Activated naive CD4-positive, alpha-beta T cell treated with anti-CD3 and anti-CD28 coated beads, Interleukin-2, amount 50 U/mL, for 72 hours (primary cell): ENCODE data around the gene C2orf81. TPM values are rescaled to one million over a fixed set of nuclear protein-coding genes. Genes with fewer than 3 reads are reported as not detected.
"Not testable (repeated sequence)": the region's sequence is repeated elsewhere in the genome, so short reads cannot be mapped to it uniquely, and the experiment has no call there.

Experiments used
- ATAC-seq, 2 donors: fragments of 150-1000 bp; cut with Tn5 transposase; 2 replicates each; pipeline ENCODE4 v1.10.0; 2021; ENCODE audit warnings: mild to moderate bottlenecking in 2 of 2, moderate library complexity in 2 of 2
- DNase-seq, 2 donors: peaks; one replicate each; pipeline ENCODE4 v3.0.0; 2021 to 2022; ENCODE audit warnings: low spot score in 2 of 2
- H3K27ac Mint-ChIP-seq, 2 donors: one replicate each; pipeline ENCODE4 v1.8.0; 2022; ENCODE audit warnings: mild to moderate bottlenecking in 2 of 2, mixed read lengths in 2 of 2
- H3K36me3 Mint-ChIP-seq, 2 donors: one replicate each; pipeline ENCODE4 v1.8.0; 2022; ENCODE audit warnings: mixed read lengths in 2 of 2
- H3K9me3 Mint-ChIP-seq, 2 donors: one replicate each; pipeline ENCODE4 v1.8.0; 2022; ENCODE audit warnings: mixed read lengths in 2 of 2
- total RNA-seq, 2 donors: library from RNA; stranded (reverse); gene quantifications; one replicate each; pipeline ENCODE4 v1.2.3, GENCODE V29; 2022

Gene C2orf81
- total RNA-seq: 1 to 10 TPM; 2.1 to 6.4 TPM

DNA sequence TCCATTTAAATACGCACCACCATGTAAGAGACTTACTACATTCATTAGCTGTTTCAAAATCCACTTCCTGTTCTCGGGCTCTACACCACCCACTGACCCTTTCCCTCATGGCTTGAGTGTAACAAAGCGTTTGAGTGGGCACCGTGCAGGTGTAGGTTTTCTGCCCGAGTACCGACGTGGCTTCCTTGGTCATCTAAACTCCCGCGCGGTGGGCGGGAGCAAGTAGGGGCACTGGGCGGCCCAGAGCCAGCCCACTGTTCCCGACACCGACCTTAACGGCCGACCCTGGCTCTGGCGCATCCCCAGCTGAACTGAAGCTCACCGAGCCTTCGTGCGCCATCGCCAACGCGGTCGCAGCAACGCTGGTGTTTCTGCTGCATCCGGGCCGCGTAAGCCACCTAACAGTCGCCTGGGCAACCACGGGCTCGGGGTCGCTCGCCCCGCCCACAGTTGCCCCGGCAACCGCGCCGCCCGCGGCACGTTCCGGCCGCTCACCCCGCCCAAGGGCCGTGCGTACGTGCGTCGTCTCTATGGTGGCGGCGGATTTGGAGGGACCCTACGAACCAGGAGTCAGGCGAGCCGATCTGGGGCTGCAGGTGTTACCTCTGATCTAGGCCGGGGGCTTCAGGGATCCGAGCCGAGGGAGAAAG lies at the start of gene C2orf81, which contains the start of gene WDR54:
Gene C2orf81, minus strand, starts transcription at position 399 of the 650 bp plus-strand sequence. Its CDS starts 59 bp downstream, at position 340.
Gene WDR54, plus strand, starts transcription at position 510 of the 650 bp plus-strand sequence. CDS start 424 bp downstream, outside the sequence.
- Mint-ChIP-seq H3K27ac (peak within 1 kb of the TSS; percentile 100), H3K36me3 (peaks cover 5 to 8% of the 10 kb centered on the region in 2 donors), H3K9me3 (no peaks in the 10 kb centered on the region)
- DNase-seq (peak; percentile 89 to 97), ATAC-seq (peak; percentile 93 to 97)

DNA sequence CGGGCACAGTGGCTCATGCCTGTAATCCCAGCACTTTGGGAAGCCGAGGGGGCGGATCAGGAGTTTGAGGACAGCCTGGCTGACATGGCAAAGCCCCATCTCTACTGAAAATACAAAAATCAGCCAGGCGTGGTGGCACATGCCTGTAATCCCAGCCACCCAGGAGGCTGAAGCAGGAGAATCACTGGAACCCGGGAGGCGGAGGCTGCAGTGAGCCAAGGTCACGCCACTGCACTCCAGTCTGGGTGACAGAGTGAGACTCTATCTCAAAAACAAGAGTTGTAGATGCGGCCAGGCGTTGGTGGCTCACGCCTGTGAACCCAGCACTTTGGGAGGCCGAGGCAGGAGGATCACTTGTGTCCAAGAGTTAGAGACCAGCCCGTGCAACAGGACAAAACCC lies 49.3 kb upstream of the C2orf81 start:
- ATAC-seq, H3K9me3 Mint-ChIP-seq, DNase-seq: not testable (repeated sequence)
- peak overlapping the region; percentile 61 to 77 for H3K27ac Mint-ChIP-seq
- peaks cover 24 to 31% of the 10 kb centered on the region in 2 donors for H3K36me3 Mint-ChIP-seq

DNA sequence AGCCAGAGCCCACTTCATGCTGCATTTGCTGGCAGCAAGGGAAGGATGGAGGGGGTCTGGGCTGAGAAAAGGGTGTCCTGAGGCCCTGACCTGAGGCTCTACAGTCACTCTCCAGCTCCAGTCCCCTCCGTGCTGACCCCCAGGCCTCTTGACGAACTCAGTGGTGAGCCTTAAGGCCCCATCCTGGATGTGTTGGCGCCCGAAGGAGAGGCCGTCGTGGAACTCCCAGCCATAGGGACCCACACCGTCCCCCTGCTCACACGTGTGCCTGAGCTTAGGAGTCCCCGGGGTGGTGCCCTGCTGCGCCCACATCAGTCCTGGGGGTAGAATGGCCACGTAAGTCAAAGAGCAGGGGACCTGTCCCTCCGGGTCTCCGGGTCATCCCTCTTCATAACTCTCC lies 43.0 kb upstream of the C2orf81 start:
- Mint-ChIP-seq H3K27ac (peak overlapping the region; percentile 87 to 98), H3K36me3 (peaks cover 9 to 11% of the 10 kb centered on the region in 2 donors), H3K9me3 (no peaks in the 10 kb centered on the region)
- no peak for DNase-seq
- ATAC-seq: peak; percentile 2 to 9

DNA sequence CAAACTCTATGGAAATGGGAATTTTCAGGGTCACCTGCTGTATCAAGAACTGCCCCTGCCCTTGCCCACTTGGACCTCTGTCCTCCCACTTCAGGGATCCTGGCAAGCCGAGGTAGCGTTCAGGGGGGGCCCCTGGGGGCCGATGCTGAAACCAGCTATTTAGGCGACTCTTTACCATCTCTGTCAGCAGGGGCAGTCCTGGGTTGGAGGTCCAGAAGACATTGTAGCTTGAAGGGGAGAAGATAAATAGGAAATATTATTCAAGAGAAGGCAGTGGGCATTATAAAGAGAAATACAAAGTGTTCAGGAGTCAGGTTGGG lies 41.3 kb upstream of the C2orf81 start:
- Mint-ChIP-seq H3K27ac (peak overlapping the region; percentile 50 to 70), H3K9me3 (no peaks in the 10 kb centered on the region)

DNA sequence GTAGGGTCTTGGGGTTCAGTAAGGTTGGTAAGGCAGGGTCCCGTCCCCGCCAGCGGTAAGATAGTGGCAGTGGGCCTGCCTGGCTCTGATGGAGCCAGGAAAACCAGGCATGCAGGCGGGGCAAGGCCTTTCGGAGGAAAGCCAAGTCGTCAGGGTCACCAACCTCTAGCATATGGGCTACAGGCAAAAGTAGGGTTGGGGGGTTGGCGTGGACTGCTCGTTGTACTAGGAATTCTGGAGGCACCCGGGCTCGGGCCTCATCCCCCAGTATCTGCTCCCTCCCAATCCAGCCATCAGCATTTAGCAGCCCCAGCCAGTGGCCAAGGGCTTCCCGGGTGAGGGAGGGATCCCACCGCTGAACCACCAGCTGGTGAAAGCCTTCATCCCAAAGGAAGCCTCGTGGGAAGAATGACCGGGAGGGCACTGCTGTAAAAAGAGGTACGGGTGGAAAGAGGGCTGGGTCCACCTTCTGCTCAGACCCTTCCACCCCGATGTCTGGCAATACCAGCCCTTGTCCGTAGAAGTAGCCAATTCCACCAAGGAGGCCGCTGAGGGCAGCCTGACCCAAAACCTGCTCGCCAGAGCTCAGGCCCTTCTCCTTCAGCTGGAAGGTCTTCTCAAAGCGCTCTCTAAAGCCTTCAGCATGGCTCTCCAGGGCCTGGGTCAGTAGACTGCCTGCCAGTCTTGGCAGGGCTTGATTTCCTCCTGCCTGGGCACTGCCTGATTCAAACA lies 40.8 kb upstream of the C2orf81 start:
- no peaks in the 10 kb centered on the region for H3K9me3 Mint-ChIP-seq
- no peak for DNase-seq
- H3K27ac Mint-ChIP-seq: peak overlapping the region in 1 of 2 donors; percentile 50
- H3K36me3 Mint-ChIP-seq: peaks cover 11 to 12% of the 10 kb centered on the region in 2 donors
- ATAC-seq: no peak

More for the DNA sequence above, 41.3 kb upstream of the C2orf81 start:
- peaks cover 9 to 11% of the 10 kb centered on the region in 2 donors for H3K36me3 Mint-ChIP-seq
- no peak for ATAC-seq
- no peak for DNase-seq

DNA sequence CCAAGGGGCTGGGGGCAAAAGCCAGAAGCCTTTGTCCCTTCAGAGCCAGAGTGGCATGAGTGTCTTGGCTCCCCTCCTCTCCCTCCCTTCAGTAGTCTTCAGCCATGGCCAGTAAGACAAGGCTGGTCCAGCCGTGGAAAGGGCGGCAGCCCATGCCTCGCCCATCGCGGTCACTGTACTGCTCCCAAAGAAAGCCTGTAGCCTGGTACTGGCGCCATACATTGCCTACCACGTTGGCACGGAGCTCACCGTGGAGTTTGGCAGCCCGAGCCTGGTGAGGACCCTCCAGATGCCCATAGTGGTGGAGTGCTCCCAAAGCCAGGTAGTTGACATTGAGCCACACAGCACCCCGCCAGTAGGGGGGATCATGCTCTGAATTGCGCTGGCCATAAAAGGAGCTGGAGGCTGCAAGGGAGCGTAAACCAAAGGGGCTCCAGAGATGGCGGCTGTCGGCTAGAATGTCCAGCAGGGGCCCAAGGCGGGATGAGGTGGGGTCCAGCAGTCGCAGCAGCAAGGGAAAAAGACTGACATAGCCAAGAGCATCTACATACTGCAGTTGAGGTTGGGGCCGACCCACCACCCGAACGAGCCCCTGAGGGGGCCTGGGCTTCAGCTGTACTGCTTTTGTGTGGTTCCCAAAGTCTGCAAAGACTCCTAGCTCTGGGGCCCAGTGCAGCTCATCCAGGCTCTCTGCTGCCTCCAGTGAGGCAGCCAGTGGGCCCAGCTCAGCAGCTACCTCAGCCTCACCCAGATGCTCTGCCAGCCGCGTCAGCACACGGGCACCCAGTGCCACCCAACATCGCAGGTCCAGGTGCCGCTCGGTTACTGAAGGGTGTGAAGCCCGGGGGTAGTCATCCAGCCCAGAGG lies 40.0 kb upstream of the C2orf81 start:
- ATAC-seq (no peak), DNase-seq (no peak)
- Mint-ChIP-seq H3K9me3 (no peaks in the 10 kb centered on the region), H3K27ac (peak overlapping the region in 1 of 2 donors; percentile 22), H3K36me3 (peaks cover 19 to 20% of the 10 kb centered on the region in 2 donors)

DNA sequence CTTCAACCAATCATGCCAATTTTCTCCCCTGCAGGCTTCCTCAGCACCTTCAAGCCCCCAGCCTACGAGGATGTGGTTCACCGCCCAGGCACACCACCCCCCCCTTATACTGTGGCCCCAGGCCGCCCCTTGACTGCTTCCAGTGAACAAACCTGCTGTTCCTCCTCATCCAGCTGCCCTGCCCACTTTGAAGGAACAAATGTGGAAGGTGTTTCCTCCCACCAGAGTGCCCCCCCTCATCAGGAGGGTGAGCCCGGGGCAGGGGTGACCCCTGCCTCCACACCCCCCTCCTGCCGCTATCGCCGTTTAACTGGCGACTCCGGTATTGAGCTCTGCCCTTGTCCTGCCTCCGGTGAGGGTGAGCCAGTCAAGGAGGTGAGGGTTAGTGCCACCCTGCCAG lies 38.8 kb upstream of the C2orf81 start:
- Mint-ChIP-seq H3K27ac (peak overlapping the region; percentile 95), H3K36me3 (peaks cover 18 to 24% of the 10 kb centered on the region in 2 donors)
- not testable (repeated sequence) for DNase-seq, H3K9me3 Mint-ChIP-seq, ATAC-seq

DNA sequence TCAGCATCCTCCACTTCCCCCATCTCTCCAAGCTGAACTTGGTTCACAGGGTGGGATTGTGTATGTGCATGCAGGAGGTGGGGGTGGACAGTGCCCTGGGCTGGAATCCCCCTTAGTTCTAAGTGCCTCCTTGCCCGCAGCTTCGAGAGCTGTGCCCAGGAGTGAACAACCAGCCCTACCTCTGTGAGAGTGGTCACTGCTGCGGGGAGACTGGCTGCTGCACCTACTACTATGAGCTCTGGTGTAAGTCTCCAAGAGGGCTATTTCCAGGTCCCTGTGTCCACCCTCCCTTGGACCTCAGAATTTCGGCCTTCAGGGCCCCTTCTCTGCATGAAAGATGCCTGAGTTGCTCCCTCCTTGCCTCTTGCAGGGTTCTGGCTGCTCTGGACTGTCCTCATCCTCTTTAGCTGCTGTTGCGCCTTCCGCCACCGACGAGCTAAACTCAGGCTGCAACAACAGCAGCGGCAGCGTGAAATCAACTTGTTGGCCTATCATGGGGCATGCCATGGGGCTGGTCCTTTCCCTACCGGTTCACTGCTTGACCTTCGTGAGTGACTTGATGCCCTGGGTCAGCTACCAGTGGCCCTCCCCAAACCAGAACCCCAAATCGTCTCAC lies 38.2 kb upstream of the C2orf81 start:
- Mint-ChIP-seq H3K36me3 (peaks cover 23 to 29% of the 10 kb centered on the region in 2 donors), H3K27ac (peak overlapping the region; percentile 31 to 95)
- not testable (repeated sequence) for ATAC-seq, H3K9me3 Mint-ChIP-seq, DNase-seq

DNA sequence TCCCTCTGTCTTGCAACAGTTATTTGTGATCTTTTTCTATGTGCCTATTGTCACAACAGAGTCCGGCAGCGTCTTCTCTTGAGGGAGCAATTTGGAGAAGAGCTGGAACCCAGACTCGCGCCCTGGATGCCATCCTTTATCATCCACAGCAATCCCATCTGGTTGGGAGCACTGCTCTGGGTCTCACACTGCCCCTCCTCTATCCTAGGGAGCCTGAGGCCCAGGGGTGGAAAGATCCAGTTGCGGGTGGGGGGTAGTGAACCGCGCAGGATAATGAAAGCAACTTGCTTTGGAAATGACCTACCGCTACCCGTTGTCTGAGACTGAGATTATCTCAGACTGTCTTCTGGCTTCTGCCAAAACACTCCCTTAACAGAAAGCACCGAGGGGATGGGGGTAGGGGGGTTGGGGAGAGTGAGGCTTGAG lies 37.5 kb upstream of the C2orf81 start:
- Mint-ChIP-seq H3K36me3 (peaks cover 23 to 33% of the 10 kb centered on the region in 2 donors), H3K9me3 (no peaks in the 10 kb centered on the region), H3K27ac (peak overlapping the region; percentile 95 to 99)
- ATAC-seq: no peak
- DNase-seq: no peak

DNA sequence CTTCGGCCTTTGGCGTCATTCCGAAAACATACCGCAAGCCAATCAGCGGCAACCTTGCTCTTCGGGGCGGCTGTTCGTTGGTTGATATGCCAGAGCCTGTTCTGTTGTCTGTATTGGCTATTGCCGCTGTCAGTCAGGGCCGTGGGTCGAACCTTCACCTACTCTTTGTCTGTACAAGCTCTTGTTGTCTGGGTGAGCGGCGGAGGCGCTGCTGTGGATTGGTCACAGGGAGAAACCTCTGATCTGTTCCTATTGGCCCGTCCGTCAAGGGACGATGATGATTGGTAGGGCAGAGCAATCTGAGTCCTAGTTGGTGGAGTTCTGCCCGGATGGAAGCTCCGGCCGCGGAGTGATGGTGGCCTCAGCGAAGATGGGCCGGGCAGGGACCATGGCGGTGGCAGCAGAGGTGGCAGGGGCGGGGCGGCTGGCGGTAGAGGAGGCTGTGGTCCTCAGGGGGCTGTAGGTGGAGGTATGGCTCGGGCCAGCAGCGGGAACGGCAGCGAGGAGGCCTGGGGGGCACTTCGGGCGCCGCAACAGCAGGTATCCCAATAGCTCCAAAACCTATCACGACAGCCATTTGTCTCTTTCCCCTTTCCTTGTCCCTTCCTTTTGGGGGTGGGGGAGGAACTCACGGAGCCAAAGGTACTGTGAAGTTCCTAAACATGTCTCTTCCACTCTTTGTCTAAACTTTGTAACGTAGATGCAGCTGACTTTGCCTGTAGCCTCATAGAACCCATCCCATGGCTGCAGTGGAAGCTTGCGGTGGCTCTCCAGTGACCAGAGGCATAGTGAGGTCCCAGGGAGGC lies 36.9 kb upstream of the C2orf81 start, which contains the start of gene WBP1:
Gene WBP1, plus strand, starts transcription at position 307 of the 806 bp plus-strand sequence. Its CDS starts 165 bp downstream, at position 472.
- peaks cover 23 to 33% of the 10 kb centered on the region in 2 donors for H3K36me3 Mint-ChIP-seq

DNA sequence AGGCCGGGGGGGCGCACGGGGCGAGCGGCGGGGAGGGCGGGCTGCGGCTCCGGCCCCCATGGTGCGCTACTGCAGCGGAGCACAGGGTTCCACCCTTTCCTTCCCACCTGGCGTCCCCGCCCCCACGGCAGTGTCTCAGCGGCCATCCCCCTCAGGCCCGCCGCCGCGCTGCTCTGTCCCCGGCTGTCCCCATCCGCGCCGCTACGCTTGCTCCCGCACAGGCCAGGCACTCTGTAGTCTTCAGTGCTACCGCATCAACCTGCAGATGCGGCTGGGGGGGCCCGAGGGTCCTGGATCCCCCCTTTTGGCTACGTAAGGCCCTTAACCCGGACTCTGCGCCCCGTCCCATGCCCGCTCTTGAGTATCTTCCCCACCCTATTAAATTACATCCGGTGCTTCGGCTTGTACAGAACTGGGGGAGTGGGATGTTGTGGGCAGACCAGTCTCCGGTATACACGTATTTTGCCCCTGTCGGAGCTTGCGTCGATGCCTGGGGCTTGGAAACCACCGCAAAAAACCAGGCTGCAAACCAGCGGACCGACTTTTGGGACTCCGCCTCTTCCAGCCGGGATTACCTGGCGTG lies 36.2 kb upstream of the C2orf81 start:
- DNase-seq: peak; percentile 79 to 81
- Mint-ChIP-seq H3K9me3 (no peaks in the 10 kb centered on the region), H3K27ac (peak overlapping the region; percentile 95 to 99), H3K36me3 (peaks cover 23 to 33% of the 10 kb centered on the region in 2 donors)
- peak; percentile 19 to 51 for ATAC-seq

More for the DNA sequence above, 36.9 kb upstream of the C2orf81 start, which contains the start of gene WBP1:
- H3K27ac Mint-ChIP-seq: peak within 1 kb of the TSS; percentile 95 to 99
- ATAC-seq: peak; percentile 87 to 88
- no peaks in the 10 kb centered on the region for H3K9me3 Mint-ChIP-seq
- DNase-seq: peak; percentile 97 to 100

DNA sequence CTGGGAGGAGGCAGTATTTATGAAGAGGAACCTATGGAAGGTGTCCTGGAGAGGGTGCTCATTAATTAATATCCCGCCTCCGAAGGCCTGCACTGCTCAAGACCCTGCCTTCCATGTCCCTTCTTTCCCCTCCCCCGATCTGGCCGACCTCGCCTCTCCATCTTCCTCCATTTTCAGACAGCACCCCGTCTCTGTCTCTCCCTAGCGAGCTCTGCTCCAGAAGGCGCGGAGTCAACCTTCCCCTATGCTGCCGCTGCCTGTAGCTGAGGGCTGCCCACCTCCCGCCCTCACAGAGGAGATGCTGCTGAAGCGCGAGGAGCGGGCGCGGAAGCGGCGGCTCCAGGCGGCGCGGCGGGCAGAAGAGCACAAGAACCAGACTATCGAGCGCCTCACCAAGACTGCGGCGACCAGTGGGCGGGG lies 35.7 kb upstream of the C2orf81 start:
- no peak for DNase-seq
- ATAC-seq: no peak
- no peaks in the 10 kb centered on the region for H3K9me3 Mint-ChIP-seq
- peak overlapping the region; percentile 94 to 95 for H3K27ac Mint-ChIP-seq
- peaks cover 23 to 33% of the 10 kb centered on the region in 2 donors for H3K36me3 Mint-ChIP-seq

DNA sequence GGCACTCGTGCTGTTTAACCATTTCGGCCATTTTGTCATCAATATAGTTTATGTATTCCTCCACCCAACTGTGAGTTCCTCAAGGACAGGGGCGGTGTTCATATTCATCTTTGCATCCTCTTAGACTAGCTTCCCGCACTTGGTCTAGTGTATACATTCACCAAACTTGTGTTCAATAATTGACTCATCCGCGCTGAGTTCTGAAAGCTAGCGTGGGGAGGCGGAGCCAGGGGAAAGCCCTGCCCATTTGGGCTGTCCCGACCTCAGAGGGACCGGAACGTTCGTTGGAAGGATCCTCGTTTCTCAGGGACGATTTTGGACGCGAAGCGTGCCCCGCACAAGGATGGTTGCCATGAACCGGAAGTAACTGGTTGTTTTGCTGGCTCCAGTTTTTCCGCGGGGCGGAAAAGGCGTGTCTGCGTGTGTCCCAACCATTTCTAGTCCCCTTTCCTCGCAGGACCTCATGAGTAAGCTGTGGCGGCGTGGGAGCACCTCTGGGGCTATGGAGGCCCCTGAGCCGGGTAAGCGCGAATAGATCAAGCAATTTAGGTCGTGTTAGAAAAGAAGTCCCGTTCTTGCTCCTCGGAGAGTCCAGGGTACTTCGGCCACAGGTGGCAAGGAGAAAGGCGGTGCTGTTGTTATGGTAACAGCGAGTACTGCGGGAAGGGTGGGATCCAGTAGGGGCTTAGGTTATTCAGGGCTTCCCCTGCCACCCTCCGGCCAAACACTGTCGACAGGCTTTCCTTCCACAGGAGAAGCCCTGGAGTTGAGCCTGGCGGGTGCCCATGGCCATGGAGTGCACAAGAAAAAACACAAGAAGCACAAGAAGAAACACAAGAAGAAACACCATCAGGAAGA lies 33.5 kb upstream of the C2orf81 start, which contains the start of gene INO80B:
Gene INO80B, plus strand, starts transcription at position 434 of the 858 bp plus-strand sequence. Its CDS starts 30 bp downstream, at position 464.
- peak; percentile 98 for DNase-seq
- Mint-ChIP-seq H3K36me3 (peaks cover 23 to 28% of the 10 kb centered on the region in 2 donors), H3K27ac (peak within 1 kb of the TSS; percentile 95 to 97), H3K9me3 (no peaks in the 10 kb centered on the region)
- ATAC-seq: peak; percentile 57 to 67

DNA sequence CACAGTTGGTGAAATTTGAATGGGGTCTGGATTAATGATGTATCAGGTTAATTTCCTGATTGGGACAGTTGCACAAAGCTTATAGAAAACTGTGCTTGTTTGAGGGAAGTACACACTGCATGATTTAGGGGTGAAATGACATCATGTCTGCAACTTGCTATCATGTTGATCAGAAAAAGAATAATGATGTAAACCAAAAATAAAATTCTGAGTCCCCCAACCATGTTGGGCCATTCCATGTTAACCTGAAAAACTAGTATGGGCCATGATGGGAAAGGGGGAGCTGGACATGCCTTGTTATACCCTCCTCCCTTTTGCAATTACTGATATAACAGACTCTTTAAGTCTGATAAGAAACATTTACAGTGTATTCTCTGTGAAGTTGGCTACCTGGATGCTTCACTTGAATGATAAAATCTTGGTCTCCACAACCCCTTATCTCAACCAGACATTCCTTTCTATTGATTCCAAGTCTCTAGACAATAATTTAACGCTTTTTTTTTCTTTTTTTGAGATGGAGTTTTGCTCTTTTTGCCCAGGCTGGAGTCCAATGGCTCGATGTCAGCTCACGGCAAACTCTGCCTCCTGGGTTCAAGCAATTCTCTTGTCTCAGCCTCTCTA lies 29.3 kb upstream of the C2orf81 start:
- no peak for DNase-seq
- Mint-ChIP-seq H3K36me3 (peaks cover 8 to 12% of the 10 kb centered on the region in 2 donors), H3K27ac (no peak overlapping the region), H3K9me3 (no peaks in the 10 kb centered on the region)
- no peak for ATAC-seq
